ENCODE measurements around the gene ANGPTL8. TPM values are rescaled to one million over a fixed set of nuclear protein-coding genes. Genes with fewer than 3 reads are reported as not detected.

ANGPTL8 gene
- total RNA-seq, 1 experiment from 2014 or later: not detected

GRCh38 chr19:11201791-11202190 is 37.6 kb upstream of the ANGPTL8 start:
- TF ChIP-seq CTCF (conservative IDR thresholded peaks at IDR 0.05; ENCODE audit: low read depth, low read length) (no peak), EZH2 (IDR thresholded peaks at IDR 0.05; ENCODE audit: borderline replicate concordance, low read depth, low read length, poor library complexity, severe bottlenecking) (no peak)
- H3K9me3 ChIP-seq (ENCODE audit: low read depth, low read length, poor library complexity, severe bottlenecking): no peaks in the 10 kb centered on the region
- DNase-seq (ENCODE audit: low spot score): no peak
- no peaks in the 10 kb centered on the region for H3K27me3 ChIP-seq (replicated peaks; ENCODE audit: insufficient read depth, low read depth, low read length, poor library complexity)
- intact Hi-C loops (cut with micrococcal nuclease; ENCODE audit: unreplicated experiment): loop anchor here (10.0 kb wide), 1 partner anchor 257 kb away; no protein-coding TSS in a partner anchor
- no peaks in the 10 kb centered on the region for H3K36me3 ChIP-seq (ENCODE audit: insufficient read depth, low read length, poor library complexity, severe bottlenecking)
- no peak overlapping the region for H3K27ac ChIP-seq (ENCODE audit: low read depth, low read length, poor library complexity, severe bottlenecking)
- peaks cover 20% of the 10 kb centered on the region for H3K4me1 ChIP-seq (ENCODE audit: insufficient read depth, low read length, poor library complexity, severe bottlenecking)
- ChIA-PET POLR2A (ENCODE audit: low non-redundant PET) (no interaction called here), CTCF (no interaction called here)
- no TSS peak for BruUV-seq (replicated peaks)
- no peak overlapping the region for H3K4me3 ChIP-seq (ENCODE audit: low read depth, low read length, poor library complexity, severe bottlenecking)

GRCh38 chr19:11202488-11203193 is 36.8 kb upstream of the ANGPTL8 start:
- POLR2A ChIA-PET (ENCODE audit: low non-redundant PET): no interaction called here
- TF ChIP-seq EZH2 (IDR thresholded peaks at IDR 0.05; ENCODE audit: borderline replicate concordance, low read depth, low read length, poor library complexity, severe bottlenecking): no peak
- no peak for TF ChIP-seq CTCF (conservative IDR thresholded peaks at IDR 0.05; ENCODE audit: low read depth, low read length)

GRCh38 chr19:11203194-11204075 is 36.0 kb upstream of the ANGPTL8 start:
- Histone ChIP-seq H3K4me3 (ENCODE audit: low read depth, low read length, poor library complexity, severe bottlenecking) (no peak overlapping the region), H3K27ac (ENCODE audit: low read depth, low read length, poor library complexity, severe bottlenecking) (peak overlapping the region; percentile 50), H3K36me3 (ENCODE audit: insufficient read depth, low read length, poor library complexity, severe bottlenecking) (no peaks in the 10 kb centered on the region), H3K4me1 (ENCODE audit: insufficient read depth, low read length, poor library complexity, severe bottlenecking) (peaks cover 14% of the 10 kb centered on the region), H3K9me3 (ENCODE audit: low read depth, low read length, poor library complexity, severe bottlenecking) (no peaks in the 10 kb centered on the region), H3K27me3 (replicated peaks; ENCODE audit: insufficient read depth, low read depth, low read length, poor library complexity) (no peaks in the 10 kb centered on the region)
- POLR2A ChIA-PET (ENCODE audit: low non-redundant PET): no interaction called here
- CTCF ChIA-PET: interaction anchor here (1.1 kb wide), 1 partner anchor 65 kb away, joined by 3 read pairs; no protein-coding TSS in a partner anchor
- no TSS peak for BruUV-seq (replicated peaks)
- TF ChIP-seq CTCF (conservative IDR thresholded peaks at IDR 0.05; ENCODE audit: low read depth, low read length) (peak; percentile 71), EZH2 (IDR thresholded peaks at IDR 0.05; ENCODE audit: borderline replicate concordance, low read depth, low read length, poor library complexity, severe bottlenecking) (no peak)
- peak; percentile 57 for DNase-seq (ENCODE audit: low spot score)
- intact Hi-C loops (cut with micrococcal nuclease; ENCODE audit: unreplicated experiment): loop anchor here (1.0 to 10.0 kb wide), 3 partner anchors 66 to 259 kb away; no protein-coding TSS in a partner anchor

More at GRCh38 chr19:11202488-11203193, 36.8 kb upstream of the ANGPTL8 start:
- Histone ChIP-seq H3K4me1 (ENCODE audit: insufficient read depth, low read length, poor library complexity, severe bottlenecking) (peaks cover 20% of the 10 kb centered on the region), H3K36me3 (ENCODE audit: insufficient read depth, low read length, poor library complexity, severe bottlenecking) (no peaks in the 10 kb centered on the region), H3K4me3 (ENCODE audit: low read depth, low read length, poor library complexity, severe bottlenecking) (no peak overlapping the region), H3K9me3 (ENCODE audit: low read depth, low read length, poor library complexity, severe bottlenecking) (no peaks in the 10 kb centered on the region), H3K27ac (ENCODE audit: low read depth, low read length, poor library complexity, severe bottlenecking) (no peak overlapping the region), H3K27me3 (replicated peaks; ENCODE audit: insufficient read depth, low read depth, low read length, poor library complexity) (no peaks in the 10 kb centered on the region)
- CTCF ChIA-PET: no interaction called here
- intact Hi-C loops (cut with micrococcal nuclease; ENCODE audit: unreplicated experiment): loop anchor here (10.0 kb wide), 1 partner anchor 258 kb away; no protein-coding TSS in a partner anchor
- BruUV-seq (replicated peaks): no TSS peak
- DNase-seq (ENCODE audit: low spot score): no peak

Data from A673 (cell line).